Calu3 (cell line): Measurements from ENCODE around the gene CMTM8. TPM values are rescaled to one million over a fixed set of nuclear protein-coding genes. Genes with fewer than 3 reads are reported as not detected.

Experiments
- BruUV-seq: library from RNA; stranded (reverse); fragments of 400-500 nt; replicated peaks from 2 replicates; lab custom pipeline; 2021; lab: Mats Ljungman, UMichigan
- CTCF ChIA-PET: fragments of 300-600 bp; sonication (Branson Sonifier 250); formaldehyde crosslinking; loops from one replicate; lab custom pipeline; 2022; ENCODE audit warnings: antibody characterized with exemption; lab: Charles Lee
- DNase-seq: peaks from one replicate; pipeline ENCODE4 v3.0.0; 2022
- H3K27ac Mint-ChIP-seq: one replicate; pipeline ENCODE4 v1.8.0; 2022; ENCODE audit warnings: mixed read lengths; ENCODE audit not compliant: unreplicated experiment
- H3K27me3 Mint-ChIP-seq: one replicate; pipeline ENCODE4 v1.8.0; 2022; ENCODE audit warnings: mixed read lengths; ENCODE audit not compliant: unreplicated experiment
- H3K36me3 Mint-ChIP-seq: one replicate; pipeline ENCODE4 v1.8.0; 2022; ENCODE audit warnings: mild to moderate bottlenecking, moderate library complexity, mixed read lengths; ENCODE audit not compliant: insufficient read depth, unreplicated experiment
- H3K4me1 Mint-ChIP-seq: one replicate; pipeline ENCODE4 v1.8.0; 2022; ENCODE audit warnings: mild to moderate bottlenecking, low read depth, mixed read lengths; ENCODE audit not compliant: unreplicated experiment
- H3K4me3 Mint-ChIP-seq: one replicate; pipeline ENCODE4 v1.8.0; 2022; ENCODE audit warnings: mild to moderate bottlenecking, low read depth, moderate library complexity, mixed read lengths; ENCODE audit not compliant: unreplicated experiment
- H3K9me3 Mint-ChIP-seq: one replicate; pipeline ENCODE4 v1.8.0; 2022; ENCODE audit warnings: low read depth, mixed read lengths; ENCODE audit not compliant: unreplicated experiment
- CTCF ChIP-seq: fragments of 200-600 bp; IDR thresholded peaks from one replicate; pipeline ENCODE4 v1.8.0; 2022; ENCODE audit warnings: antibody characterized with exemption; ENCODE audit not compliant: unreplicated experiment
- intact Hi-C: fragments of 100-400 bp; cut with micrococcal nuclease; formaldehyde crosslinking; loops from one replicate; pipeline ENCODE4 v1.10.0; 2022; ENCODE audit not compliant: unreplicated experiment
- total RNA-seq: library from RNA; stranded (reverse); gene quantifications from 2 replicates; pipeline ENCODE4 v1.2.3, GENCODE V29; 2022

The CMTM8 gene
- total RNA-seq, 1 experiment from 2014 or later = 19.0 TPM

GRCh38 chr3:32405155-32405554, 166.7 kb downstream of the CMTM8 start:
- intact Hi-C loops = loop anchor here (5.0 kb wide), 1 partner anchor 62 kb away; no protein-coding TSS in a partner anchor
- no peak overlapping the region for H3K4me3 Mint-ChIP-seq
- H3K9me3 Mint-ChIP-seq = no peaks in the 10 kb centered on the region
- H3K36me3 Mint-ChIP-seq = peaks cover 73% of the 10 kb centered on the region
- no peaks in the 10 kb centered on the region for H3K27me3 Mint-ChIP-seq
- H3K27ac Mint-ChIP-seq = peak overlapping the region; percentile 98
- BruUV-seq = no TSS peak
- no peak for DNase-seq
- CTCF ChIA-PET = no interaction called here
- no peak for TF ChIP-seq CTCF
- peaks cover 84% of the 10 kb centered on the region for H3K4me1 Mint-ChIP-seq

GRCh38 chr3:32405711-32406323, 167.3 kb downstream of the CMTM8 start:
- Mint-ChIP-seq H3K4me3 (peak overlapping the region; percentile 23), H3K9me3 (no peaks in the 10 kb centered on the region), H3K36me3 (peaks cover 70% of the 10 kb centered on the region), H3K27me3 (no peaks in the 10 kb centered on the region), H3K27ac (peak overlapping the region; percentile 66), H3K4me1 (peaks cover 84% of the 10 kb centered on the region)
- CTCF ChIA-PET = interaction anchor here (0.6 to 1.5 kb wide), 3 partner anchors 64 to 77 kb away, joined by 3 to 8 read pairs (median 3); no protein-coding TSS in a partner anchor
- intact Hi-C loops = loop anchor here (5.0 kb wide), 1 partner anchor 61 kb away; no protein-coding TSS in a partner anchor
- TF ChIP-seq CTCF = no peak
- no TSS peak for BruUV-seq
- DNase-seq = no peak

GRCh38 chr3:32406486-32407408, 168.3 kb downstream of the CMTM8 start:
- Mint-ChIP-seq H3K27me3 (no peaks in the 10 kb centered on the region), H3K4me3 (peak overlapping the region; percentile 23), H3K36me3 (peaks cover 69% of the 10 kb centered on the region), H3K4me1 (peaks cover 86% of the 10 kb centered on the region), H3K9me3 (no peaks in the 10 kb centered on the region), H3K27ac (peak overlapping the region; percentile 66)
- intact Hi-C loops = loop anchor here (5.0 kb wide), 1 partner anchor 61 kb away; no protein-coding TSS in a partner anchor
- TF ChIP-seq CTCF = no peak
- DNase-seq = no peak
- CTCF ChIA-PET = interaction anchor here (1.0 to 1.5 kb wide), 2 partner anchors 63 to 67 kb away, joined by 3 to 8 read pairs; no protein-coding TSS in a partner anchor
- BruUV-seq = no TSS peak
